M059J (cell line): ENCODE data around the gene NPIPA2. TPM values are rescaled to one million over a fixed set of nuclear protein-coding genes. Genes with fewer than 3 reads are reported as not detected.
"Not testable (repeated sequence)": the region's sequence is repeated elsewhere in the genome, so short reads cannot be mapped to it uniquely, and the experiment has no call there.

Experiments
- DNase-seq: peaks from one replicate; pipeline ENCODE4 v3.0.0-alpha.2; 2012; ENCODE audit warnings: low read depth
- total RNA-seq: library from RNA; depleted of rRNA; stranded (reverse); fragments of >200 nt; shearing (Covaris generic); gene quantifications from 2 replicates; pipeline ENCODE4 v1.2.3, GENCODE V29; 2014; rRNA removed

Gene NPIPA2
- 0.34 TPM in 1 of 2 replicates, not detected in the other for total RNA-seq

DNA sequence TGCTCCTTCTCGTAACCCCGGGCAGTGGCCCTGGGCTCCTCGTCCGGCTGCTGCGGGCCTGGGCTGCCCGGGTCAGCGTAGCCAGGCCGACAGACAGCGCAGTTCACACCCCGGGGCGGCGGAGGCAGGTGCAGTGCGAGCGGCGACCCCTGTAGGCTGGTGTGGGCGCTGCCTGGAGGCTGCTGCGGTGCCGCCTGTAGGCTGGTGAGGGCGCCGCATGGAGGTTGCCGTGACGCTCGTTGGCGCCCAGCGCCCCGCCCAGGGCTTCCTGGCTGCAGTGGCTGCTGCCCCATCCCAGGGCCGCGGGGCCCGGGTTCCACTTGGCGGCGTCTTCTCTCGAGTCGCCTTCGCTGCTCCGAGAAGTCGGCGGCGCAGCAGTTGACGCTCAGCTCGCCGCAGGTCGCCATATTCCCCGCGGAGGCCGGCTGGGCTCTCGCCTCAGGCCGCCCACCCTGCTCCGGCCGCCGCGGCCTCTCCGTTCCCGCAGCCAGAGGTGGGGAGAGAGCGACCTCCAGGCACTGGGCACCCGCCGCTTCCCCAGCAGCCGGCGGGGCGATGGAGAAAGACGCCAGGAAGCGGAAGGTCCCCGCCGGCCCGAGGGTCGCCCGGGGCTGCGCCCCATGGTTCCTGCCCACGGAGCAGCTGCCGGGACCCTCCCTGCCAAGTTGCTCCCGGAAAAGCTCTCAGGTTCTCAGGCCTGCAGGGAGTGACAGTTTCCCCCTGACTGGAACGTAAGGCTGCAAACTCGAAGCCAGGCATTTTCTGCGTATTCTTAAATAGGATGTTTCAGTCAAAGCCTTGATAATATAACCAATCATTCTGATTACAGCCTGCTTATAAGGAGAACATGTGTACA lies at the start of gene NPIPA2:
Gene NPIPA2, plus strand, starts transcription at position 261 of the 856 bp plus-strand sequence. CDS start 5,533 bp downstream, outside the sequence.
- DNase-seq: not testable (repeated sequence)

DNA sequence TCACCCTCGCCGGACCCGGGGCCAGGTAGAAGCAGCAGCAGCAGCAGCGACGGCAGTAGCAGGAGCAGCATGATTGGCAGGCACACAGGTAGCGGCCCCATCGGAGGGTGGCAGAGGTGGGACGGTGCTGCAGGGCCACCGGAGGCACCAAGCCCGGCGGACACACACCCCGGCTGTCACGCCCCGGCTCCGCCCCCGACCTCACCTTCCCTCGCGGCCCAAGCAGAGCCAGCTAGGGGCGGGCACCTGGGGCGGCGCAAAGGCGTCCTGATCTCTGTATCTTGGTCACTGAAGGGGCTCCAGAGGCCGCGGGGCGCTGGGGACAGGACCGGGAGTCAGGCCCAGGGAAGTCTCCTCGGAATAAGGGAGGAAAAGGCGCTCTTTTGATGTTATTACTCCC lies 48.2 kb upstream of the NPIPA2 start, which contains the start of gene PLA2G10:
Gene PLA2G10, minus strand, starts transcription at position 180 of the 400 bp plus-strand sequence. Its CDS starts 79 bp downstream, at position 101.
- DNase-seq: not testable (repeated sequence)

DNA sequence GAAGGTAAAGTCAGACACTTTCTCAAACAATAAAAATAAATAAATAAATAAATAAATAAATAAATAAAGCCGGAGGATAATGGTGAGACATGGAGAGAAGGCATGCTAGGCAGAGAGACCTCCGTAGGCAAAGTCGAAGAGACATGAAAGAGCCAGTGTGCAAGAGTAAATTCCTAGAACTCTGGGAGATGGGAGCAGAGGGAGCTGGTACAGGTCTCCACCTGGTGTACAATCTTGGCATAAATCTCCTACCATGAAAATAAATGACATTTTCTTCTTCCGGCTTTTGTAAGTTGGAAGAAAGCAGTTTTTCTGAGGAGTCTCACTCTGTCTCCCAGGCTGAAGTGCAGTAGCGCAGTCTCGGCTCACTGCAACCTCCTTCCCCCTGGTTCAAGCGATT lies 40.5 kb upstream of the NPIPA2 start:
- not testable (repeated sequence) for DNase-seq

DNA sequence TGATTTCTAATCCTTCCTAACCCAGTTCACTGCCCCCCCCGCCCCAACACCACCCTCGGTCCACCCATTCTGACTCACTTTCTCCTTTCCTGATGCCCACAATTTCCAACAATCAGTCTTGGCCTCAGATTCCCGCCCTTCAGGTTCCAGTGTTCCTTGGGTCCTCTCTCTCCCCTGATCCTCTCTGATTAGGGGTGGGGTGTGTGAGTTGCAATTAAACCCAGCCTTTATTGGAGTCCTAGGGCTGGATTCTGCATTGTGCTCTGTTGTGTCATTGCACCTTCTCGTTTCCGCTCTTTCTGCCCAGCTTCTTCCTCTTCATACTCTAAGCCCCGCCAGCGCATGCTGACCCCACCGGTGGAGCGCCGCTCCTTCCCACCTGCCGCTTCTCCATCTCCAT lies 39.7 kb upstream of the NPIPA2 start:
- not testable (repeated sequence) for DNase-seq

DNA sequence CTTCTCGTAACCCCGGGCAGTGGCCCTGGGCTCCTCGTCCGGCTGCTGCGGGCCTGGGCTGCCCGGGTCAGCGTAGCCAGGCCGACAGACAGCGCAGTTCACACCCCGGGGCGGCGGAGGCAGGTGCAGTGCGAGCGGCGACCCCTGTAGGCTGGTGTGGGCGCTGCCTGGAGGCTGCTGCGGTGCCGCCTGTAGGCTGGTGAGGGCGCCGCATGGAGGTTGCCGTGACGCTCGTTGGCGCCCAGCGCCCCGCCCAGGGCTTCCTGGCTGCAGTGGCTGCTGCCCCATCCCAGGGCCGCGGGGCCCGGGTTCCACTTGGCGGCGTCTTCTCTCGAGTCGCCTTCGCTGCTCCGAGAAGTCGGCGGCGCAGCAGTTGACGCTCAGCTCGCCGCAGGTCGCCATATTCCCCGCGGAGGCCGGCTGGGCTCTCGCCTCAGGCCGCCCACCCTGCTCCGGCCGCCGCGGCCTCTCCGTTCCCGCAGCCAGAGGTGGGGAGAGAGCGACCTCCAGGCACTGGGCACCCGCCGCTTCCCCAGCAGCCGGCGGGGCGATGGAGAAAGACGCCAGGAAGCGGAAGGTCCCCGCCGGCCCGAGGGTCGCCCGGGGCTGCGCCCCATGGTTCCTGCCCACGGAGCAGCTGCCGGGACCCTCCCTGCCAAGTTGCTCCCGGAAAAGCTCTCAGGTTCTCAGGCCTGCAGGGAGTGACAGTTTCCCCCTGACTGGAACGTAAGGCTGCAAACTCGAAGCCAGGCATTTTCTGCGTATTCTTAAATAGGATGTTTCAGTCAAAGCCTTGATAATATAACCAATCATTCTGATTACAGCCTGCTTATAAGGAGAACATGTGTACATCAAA lies 38.9 kb upstream of the NPIPA2 start, which contains the start of gene NPIPA3:
Gene NPIPA3, plus strand, starts transcription at position 256 of the 856 bp plus-strand sequence. CDS start 5,533 bp downstream, outside the sequence.
- DNase-seq: not testable (repeated sequence)

DNA sequence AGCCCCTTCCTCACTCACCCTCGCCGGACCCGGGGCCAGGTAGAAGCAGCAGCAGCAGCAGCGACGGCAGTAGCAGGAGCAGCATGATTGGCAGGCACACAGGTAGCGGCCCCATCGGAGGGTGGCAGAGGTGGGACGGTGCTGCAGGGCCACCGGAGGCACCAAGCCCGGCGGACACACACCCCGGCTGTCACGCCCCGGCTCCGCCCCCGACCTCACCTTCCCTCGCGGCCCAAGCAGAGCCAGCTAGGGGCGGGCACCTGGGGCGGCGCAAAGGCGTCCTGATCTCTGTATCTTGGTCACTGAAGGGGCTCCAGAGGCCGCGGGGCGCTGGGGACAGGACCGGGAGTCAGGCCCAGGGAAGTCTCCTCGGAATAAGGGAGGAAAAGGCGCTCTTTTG lies 9.1 kb upstream of the NPIPA2 start:
- not testable (repeated sequence) for DNase-seq

DNA sequence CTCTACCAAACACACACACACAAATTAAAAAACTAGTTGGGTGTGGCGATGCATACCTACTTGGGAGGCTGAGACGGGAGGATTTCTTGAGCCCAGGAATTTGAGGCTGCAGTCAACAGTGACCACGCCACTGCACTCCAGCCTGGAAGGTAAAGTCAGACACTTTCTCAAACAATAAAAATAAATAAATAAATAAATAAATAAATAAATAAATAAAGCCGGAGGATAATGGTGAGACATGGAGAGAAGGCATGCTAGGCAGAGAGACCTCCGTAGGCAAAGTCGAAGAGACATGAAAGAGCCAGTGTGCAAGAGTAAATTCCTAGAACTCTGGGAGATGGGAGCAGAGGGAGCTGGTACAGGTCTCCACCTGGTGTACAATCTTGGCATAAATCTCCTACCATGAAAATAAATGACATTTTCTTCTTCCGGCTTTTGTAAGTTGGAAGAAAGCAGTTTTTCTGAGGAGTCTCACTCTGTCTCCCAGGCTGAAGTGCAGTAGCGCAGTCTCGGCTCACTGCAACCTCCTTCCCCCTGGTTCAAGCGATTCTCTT lies 1.4 kb upstream of the NPIPA2 start:
- not testable (repeated sequence) for DNase-seq

DNA sequence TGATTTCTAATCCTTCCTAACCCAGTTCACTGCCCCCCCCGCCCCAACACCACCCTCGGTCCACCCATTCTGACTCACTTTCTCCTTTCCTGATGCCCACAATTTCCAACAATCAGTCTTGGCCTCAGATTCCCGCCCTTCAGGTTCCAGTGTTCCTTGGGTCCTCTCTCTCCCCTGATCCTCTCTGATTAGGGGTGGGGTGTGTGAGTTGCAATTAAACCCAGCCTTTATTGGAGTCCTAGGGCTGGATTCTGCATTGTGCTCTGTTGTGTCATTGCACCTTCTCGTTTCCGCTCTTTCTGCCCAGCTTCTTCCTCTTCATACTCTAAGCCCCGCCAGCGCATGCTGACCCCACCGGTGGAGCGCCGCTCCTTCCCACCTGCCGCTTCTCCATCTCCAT lies 539 bp upstream of the NPIPA2 start:
- DNase-seq: not testable (repeated sequence)

DNA sequence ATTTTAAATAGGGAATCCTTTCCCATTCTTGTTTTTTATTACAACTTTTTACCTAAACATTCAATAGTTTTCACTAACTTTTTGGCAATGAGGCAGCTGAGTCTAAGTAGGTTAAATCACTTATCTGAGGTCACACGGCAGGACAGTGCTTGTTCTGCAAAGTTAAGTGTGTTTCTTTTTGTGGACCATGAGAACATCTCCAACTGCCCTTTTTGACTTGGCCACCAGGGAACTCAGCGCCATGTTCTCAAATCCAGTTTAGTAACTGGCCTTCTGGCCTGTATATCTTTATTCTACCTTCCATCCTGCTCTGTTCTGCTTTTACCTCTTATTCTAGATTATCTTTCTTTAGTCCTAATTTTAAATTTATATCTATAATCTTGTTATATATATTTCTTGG lies 31.3 kb downstream of the NPIPA2 start:
- not testable (repeated sequence) for DNase-seq

DNA sequence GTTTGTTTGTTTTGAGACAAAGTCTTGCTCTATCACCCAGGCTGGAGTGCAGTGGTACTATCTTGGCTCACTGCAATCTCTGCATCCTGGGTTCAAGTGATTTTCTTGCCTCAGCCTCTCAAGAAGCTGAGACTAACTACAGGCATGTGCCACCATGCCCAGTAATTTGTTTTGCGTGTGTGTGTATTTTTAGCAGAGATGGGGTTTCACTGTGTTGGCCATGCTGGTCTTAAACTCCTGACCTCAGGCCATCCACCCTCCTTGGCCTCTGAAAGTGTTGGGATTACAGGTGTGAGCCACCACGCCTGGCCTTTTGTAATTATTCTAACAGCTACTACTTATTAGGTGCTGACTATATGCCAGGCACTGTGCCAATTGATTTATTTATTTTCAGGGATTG lies 33.3 kb downstream of the NPIPA2 start:
- DNase-seq: not testable (repeated sequence)

DNA sequence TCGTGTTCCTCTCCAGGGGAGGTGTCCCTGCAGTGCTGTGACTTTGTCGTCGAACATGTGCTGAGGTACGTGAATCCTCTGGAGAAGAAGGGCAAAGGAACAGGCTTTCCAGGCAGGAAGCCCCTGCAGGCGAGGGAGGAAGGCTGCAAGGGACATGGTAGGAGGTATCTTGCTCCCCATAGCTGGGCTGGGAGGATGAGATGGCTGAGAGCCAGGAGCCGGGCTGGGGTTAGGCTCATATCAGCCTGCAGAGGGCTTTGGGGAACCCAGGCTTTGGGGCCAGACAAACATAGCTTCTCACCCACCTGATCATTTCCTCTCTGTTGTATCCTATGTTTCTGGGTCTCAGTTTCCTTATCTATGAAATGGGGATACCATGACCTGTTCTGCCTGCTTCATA lies 34.4 kb downstream of the NPIPA2 start:
- DNase-seq: not testable (repeated sequence)

DNA sequence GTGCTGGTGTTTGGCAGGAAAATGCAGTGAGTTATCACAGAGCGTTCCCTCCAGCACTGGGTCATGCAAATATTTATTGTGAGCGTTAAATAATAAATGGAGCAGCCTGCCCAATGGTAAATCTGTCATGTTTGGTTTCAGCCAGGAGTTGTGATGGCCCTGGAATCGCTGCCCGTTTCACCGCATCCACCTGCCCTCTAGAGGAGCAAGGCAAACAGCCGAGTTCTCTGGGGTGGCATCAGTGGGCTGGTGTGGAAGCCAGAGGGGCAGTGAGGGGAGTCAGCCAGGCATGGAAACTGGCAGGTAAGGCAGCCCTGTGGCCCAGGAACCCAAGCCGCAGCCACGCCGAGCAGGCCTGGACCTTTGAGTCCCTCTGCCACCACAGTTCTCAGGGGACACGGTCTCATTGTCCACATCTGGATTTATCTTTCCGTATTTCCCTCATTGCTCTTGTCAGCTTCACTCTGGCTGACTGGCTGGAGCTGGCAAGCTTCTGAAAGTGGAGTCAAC lies 37.1 kb downstream of the NPIPA2 start:
- DNase-seq: not testable (repeated sequence)

DNA sequence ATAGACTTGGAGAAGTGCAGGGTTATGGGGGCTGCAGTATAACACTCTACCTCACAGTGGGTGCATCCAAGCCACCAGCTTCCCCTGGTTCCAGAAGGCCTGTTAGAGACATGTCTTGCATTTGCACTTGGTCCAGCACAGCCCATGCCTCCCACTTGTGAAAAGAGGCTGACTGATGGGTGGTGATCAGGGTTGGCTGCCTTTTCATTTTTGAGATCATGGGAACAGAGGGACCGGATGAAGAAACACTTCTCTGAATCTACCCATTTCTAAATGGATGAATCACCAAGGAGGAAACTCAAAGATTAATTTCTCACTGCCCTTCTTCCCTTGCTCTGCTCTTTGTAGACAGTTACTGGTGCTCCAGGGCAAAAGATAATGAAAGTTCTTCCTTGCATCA lies 43.8 kb downstream of the NPIPA2 start:
- not testable (repeated sequence) for DNase-seq

DNA sequence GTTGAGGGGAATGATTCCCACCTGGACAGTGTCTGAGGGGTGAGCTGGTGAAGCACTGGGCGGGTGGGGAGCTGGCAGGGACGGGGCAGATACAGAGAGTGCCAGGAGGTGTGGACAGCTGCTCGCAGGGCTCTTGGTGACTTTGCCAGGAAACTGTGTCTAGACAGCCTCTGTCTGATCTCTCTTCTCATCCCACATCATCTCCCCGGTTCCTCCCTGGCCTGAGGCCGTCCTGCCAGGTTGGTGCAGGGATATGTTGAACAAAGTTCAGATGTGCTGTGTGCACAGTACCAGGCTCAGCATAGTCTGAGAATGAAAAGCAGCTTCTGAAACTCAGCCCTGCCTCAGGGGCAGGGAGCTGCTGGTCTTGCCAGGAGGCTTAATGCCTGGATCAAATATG lies 47.2 kb downstream of the NPIPA2 start:
- DNase-seq: not testable (repeated sequence)

DNA sequence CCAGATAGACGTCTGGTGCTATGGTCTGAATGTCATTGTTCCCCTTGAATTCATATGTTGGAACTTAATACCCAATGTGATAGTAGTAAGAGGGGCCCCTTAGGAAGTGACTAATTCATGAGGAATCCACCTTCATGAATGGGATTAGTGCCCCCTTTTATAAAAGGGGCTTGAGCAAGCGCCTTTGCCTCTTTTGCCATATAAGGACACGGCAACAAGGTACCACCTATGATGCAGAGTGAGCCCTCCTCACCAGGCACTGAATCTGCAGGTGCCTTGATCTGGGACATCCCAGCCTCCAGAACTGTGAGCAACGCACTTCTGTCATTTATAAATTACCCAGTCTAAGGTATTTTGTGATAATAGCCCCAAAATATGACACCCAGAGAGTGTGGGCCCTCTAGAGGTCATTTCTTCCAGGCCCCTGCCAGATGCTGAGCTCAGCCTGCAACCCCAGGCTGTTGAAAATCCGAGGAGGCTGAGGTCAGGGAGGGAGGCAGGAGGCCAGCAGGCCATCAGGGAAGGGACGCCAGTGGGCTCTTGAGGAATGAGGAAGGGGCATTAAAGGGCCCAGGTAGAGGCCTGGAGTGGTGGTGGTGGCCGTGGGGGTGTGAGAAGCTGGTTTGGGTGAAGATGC lies 48.1 kb downstream of the NPIPA2 start:
- DNase-seq: not testable (repeated sequence)

DNA sequence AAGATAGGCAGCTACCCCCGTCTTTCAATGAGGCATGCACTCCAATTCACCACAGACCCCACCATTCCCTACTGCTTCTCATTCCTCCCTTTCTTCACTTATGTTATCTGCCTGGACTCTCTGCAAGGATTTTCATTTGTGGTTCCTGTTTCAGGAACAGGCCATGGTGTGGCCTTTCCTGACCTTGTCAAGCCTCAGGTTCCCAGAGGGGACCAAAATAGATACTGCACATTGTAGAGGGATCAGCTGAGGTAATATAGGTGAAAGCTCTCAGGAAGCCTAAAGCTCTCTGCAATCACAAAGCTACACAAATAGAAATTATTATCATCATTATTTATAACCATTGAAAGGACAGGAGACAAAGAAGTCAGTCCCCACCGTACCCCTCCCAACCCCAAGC lies 50.6 kb downstream of the NPIPA2 start:
- DNase-seq: not testable (repeated sequence)

DNA sequence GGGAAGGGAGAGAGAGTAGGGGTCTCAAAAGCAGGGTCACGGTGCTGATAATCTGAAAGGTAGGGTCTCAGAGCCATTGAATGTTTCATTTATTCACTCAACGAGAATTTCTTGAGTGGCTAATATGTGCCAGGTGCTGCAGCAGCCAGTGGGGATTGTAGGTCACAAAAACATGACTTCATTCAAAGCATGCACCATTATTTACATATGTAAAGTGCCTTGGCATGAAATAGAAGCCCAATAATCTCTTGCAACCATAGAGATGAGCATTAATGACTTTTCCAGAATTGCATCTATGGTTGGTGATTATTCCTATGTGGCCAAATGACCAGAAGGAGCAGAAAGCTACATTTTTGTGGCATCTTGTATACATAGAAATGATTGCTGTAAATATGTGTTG lies 55.2 kb downstream of the NPIPA2 start:
- DNase-seq: not testable (repeated sequence)

DNA sequence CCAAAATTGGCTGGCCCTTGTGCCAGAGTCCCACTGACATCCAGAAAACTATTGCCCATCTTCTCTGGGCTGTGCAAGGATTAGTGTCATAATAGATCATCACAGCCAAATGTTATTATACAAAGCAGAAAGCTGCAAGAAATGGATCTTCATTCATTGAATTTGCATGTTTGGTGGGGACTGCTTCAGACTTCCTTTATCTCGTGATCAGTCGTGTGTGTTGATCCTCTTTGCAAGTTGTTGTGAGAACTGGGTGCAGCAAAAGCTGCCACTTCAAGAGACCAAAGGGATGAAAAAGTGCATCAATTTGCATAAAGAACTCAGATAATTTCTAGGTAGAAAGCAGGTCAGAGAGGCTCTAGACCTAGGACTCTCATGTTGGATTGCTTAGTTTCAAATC lies 61.2 kb downstream of the NPIPA2 start:
- DNase-seq: not testable (repeated sequence)

DNA sequence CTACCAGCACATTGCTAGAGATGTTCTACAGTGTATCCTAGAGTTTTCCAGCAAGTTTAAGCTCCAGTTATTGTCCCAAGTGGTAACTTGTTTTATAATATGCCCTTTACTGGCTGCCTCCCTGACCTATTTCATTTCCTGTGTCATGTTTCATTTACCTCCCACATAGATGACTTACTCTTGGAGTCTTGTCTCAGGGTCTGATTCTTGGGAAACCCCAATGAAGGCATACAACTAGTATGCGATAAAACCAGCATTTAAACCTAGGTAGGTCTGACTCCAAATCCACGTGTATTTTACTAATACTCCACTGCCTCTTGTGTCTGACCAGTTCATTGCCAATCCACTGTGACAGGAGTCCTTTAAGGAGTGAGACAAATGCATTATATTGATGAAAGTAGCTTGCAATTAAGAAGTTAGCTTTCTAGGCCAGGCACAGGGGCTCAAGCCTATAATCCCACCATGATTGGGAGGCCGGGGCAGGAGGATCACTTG lies 64.9 kb downstream of the NPIPA2 start:
- peak; percentile 43 for DNase-seq

DNA sequence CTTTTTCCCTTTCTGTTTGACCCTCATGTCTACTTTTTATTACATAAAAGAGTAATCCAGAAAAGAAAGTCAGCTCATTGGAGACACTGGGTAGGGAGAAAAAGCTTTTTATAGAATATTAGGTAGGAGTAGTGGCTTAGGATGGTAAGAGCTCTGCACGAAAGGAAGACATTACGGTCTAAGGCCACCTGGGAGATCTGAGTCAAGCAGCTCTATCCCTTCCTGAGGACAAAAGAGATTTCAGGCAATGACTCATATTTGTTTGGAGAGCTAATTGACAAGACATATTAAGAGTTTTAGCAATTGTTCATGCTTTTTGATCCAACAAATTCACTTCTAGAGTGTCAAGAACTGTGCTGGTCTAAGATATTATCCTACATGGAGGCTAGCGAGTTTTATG lies 71.6 kb downstream of the NPIPA2 start:
- DNase-seq: not testable (repeated sequence)
